GM12878 (cell line): ENCODE measurements around the gene EPAS1. TPM values are rescaled to one million over a fixed set of nuclear protein-coding genes. Genes with fewer than 3 reads are reported as not detected.

Source experiments
- ATAC-seq: fragments of 200-7000 bp; cut with Tn5 transposase; 3 replicates; pipeline ENCODE4 v1.9.1; 2020; ENCODE audit warnings: mild to moderate bottlenecking, moderate library complexity
- BruUV-seq: library from RNA; stranded (reverse); fragments of 400-500 nt; replicated peaks from 2 replicates; lab custom pipeline; 2021; lab: Mats Ljungman, UMichigan
- CTCF ChIA-PET: fragments of 300-600 bp; sonication (Branson Sonifier 250); formaldehyde crosslinking; extraction: SDS; loops from one replicate; lab custom pipeline; 2021; ENCODE audit warnings: inconsistent platforms; lab: Yijun Ruan, JAX
- POLR2A ChIA-PET: fragments of 350-600 bp; formaldehyde crosslinking; extraction: SDS; loops from one replicate; lab custom pipeline; 2021; ENCODE audit warnings: inconsistent platforms; lab: Charles Lee
- RAD21 ChIA-PET: fragments of 300-600 bp; sonication (Branson Sonifier 250); formaldehyde crosslinking; loops from one replicate; lab custom pipeline; 2023; ENCODE audit warnings: antibody characterized with exemption; ENCODE audit not compliant: unreplicated experiment; lab: Charles Lee
- SMC1A ChIA-PET: fragments of 300-600 bp; sonication (Branson Sonifier 250); formaldehyde crosslinking; loops from one replicate; lab custom pipeline; 2023; ENCODE audit not compliant: unreplicated experiment, uncharacterized antibody; lab: Charles Lee
- DNase-seq: peaks from one replicate; pipeline ENCODE4 v3.0.0-alpha.2; 2011; ENCODE audit warnings: low read depth, low spot score
- FAIRE-seq: peaks from 3 replicates; lab custom pipeline; 2011; peaks lifted over from hg19 to GRCh38; lab: Jason Lieb, UNC
- H2AFZ ChIP-seq: 2 replicates; pipeline ENCODE4 v1.6.0; 2011; ENCODE audit warnings: low read depth, low read length, control low read depth; ENCODE audit not compliant: control insufficient read depth
- H3K27ac ChIP-seq: 2 replicates; pipeline ENCODE4 v1.5.1; 2011; ENCODE audit warnings: control low read depth; ENCODE audit not compliant: control insufficient read depth, insufficient read depth
- H3K27me3 ChIP-seq, 2 experiments: replicated peaks in 1 of 2; 2 replicates each; pipeline versions ENCODE4 v1.6.0 to v1.6.1; 2011; ENCODE audit warnings: low read length in 1 of 2; ENCODE audit not compliant: control insufficient read depth in 2 of 2, insufficient read depth in 2 of 2
- H3K36me3 ChIP-seq, 2 experiments: 2 replicates each; pipeline ENCODE4 v1.5.1; 2011; ENCODE audit warnings: low read length in 1 of 2; ENCODE audit not compliant: control insufficient read depth in 2 of 2, insufficient read depth in 2 of 2
- H3K4me1 ChIP-seq: 2 replicates; pipeline ENCODE4 v1.6.1; 2011; ENCODE audit warnings: mild to moderate bottlenecking, low read length, moderate library complexity, mixed read lengths; ENCODE audit not compliant: control insufficient read depth, insufficient read depth
- H3K4me2 ChIP-seq: 2 replicates; pipeline ENCODE4 v1.6.0; 2011; ENCODE audit warnings: control low read depth; ENCODE audit not compliant: control insufficient read depth, insufficient read depth
- H3K4me3 ChIP-seq: fragments of 200-600 bp; sonication (generic); 2 replicates; pipeline ENCODE4 v1.5.1; 2016
- H3K79me2 ChIP-seq: 2 replicates; pipeline ENCODE4 v1.6.0; 2011; ENCODE audit warnings: low read length; ENCODE audit not compliant: control insufficient read depth, insufficient read depth
- H3K9ac ChIP-seq: 2 replicates; pipeline ENCODE4 v1.8.0; 2011; ENCODE audit warnings: low read length, control low read depth, mixed read lengths; ENCODE audit not compliant: control insufficient read depth, insufficient read depth
- H3K9me3 ChIP-seq: replicated peaks from 3 replicates; pipeline ENCODE4 v1.5.1; 2011; ENCODE audit warnings: mild to moderate bottlenecking, low read length; ENCODE audit not compliant: control insufficient read depth, insufficient read depth
- H4K20me1 ChIP-seq: 2 replicates; pipeline ENCODE4 v1.6.0; 2011; ENCODE audit not compliant: control insufficient read depth, insufficient read depth
- BCLAF1 ChIP-seq: fragments of 450-650 bp; IDR thresholded peaks from 2 replicates; pipeline ENCODE4 v1.6.1; 2017; ENCODE audit warnings: antibody characterized with exemption, mild to moderate bottlenecking, moderate library complexity
- CREB1 ChIP-seq: IDR thresholded peaks from 2 replicates; pipeline ENCODE4 v1.6.1; 2012; ENCODE audit warnings: low read depth, mild to moderate bottlenecking, inconsistent platforms
- POLR2A ChIP-seq: IDR thresholded peaks from 2 replicates; pipeline ENCODE4 v1.6.1; 2011; ENCODE audit warnings: low read depth, mild to moderate bottlenecking, low read length
- RFX5 ChIP-seq: IDR thresholded peaks from 2 replicates; pipeline ENCODE4 v1.6.1; 2011; ENCODE audit warnings: low read depth, low read length, improper control_type of control experiment
- SPI1 ChIP-seq: IDR thresholded peaks from 2 replicates; pipeline ENCODE4 v1.6.1; 2011; ENCODE audit warnings: low read depth, mild to moderate bottlenecking, low read length, moderate library complexity, borderline replicate concordance; ENCODE audit not compliant: insufficient read depth
- TCF12 ChIP-seq: IDR thresholded peaks from 2 replicates; pipeline ENCODE4 v1.6.1; 2011; ENCODE audit warnings: low read depth, mild to moderate bottlenecking, low read length
- whole genome bisulfite sequencing: methylation state at CpG from one replicate; pipeline ENCODE4 v1.1.6; 2016; ENCODE audit warnings: low lambda C conversion rate; ENCODE audit not compliant: insufficient replicate concordance, insufficient coverage; ENCODE audit errors: missing lambda C conversion rate; 5-methylcytosine and 5-hydroxymethylcytosine counted together
- in situ Hi-C: fragments of 300-500 bp; cut with MboI; formaldehyde crosslinking; loops from 9 replicates; pipeline ENCODE4 v1.14.3; 2018; ENCODE audit warnings: mixed read lengths
- intact Hi-C: fragments of 100-400 bp; cut with micrococcal nuclease; formaldehyde crosslinking; loops from one replicate; pipeline ENCODE4 v1.14.2; 2022; ENCODE audit not compliant: unreplicated experiment
- polyA plus RNA-seq, 11 experiments: library from polyadenylated mRNA; depleted of rRNA in 4 of 11; unstranded in 6 of 11; stranded (reverse) in 5 of 11; fragments of >200 nt; fragmentation: Nextera tagmentation in 4 of 11; fragmentation: Illumina TruSeq in 1 of 11; extraction: Ambion mirVana in 4 of 11; extraction: Trizol in 1 of 11; gene quantifications; 1 replicate in 1 of 11; 2 replicates in 10 of 11; pipeline versions ENCODE4 v1.2.1 to v1.2.3, GENCODE V29; 2011 to 2016; ENCODE audit warnings: inconsistent platforms in 2 of 11, missing spikeins in 2 of 11, low read depth in 1 of 11
- total RNA-seq, 4 experiments: library from RNA; depleted of rRNA in 3 of 4; stranded (reverse); fragments of >200 nt in 3 of 4; fragmentation: Illumina TruSeq in 1 of 4; extraction: Trizol in 1 of 4; gene quantifications; 2 replicates each; pipeline versions ENCODE4 v1.2.1 to v1.2.3, GENCODE V29; 2013 to 2021

Gene EPAS1
- total and polyA plus RNA-seq, 10 of the 15 experiments (the other 5 are each of a cell fraction or from before 2014, with no cell fraction given), result 0.11 to 22.0 (median 1.3) TPM; not detected in 1

GRCh38 chr2:46256563-46257142 lies 40.6 kb upstream of the EPAS1 start:
- 46% methylated on average over 5 of the region's 5 CpGs for WGBS
- Histone ChIP-seq H3K27ac (no peak overlapping the region), H3K36me3 (no peaks in the 10 kb centered on the region), H3K9me3 (no peaks in the 10 kb centered on the region), H3K4me2 (no peak overlapping the region), H4K20me1 (no peaks in the 10 kb centered on the region), H3K79me2 (no peaks in the 10 kb centered on the region), H3K9ac (no peak overlapping the region), H3K4me3 (no peak overlapping the region), H3K4me1 (no peaks in the 10 kb centered on the region), H2AFZ (no peak overlapping the region), H3K27me3 (no peaks in the 10 kb centered on the region)
- TF ChIP-seq SPI1 (peak; percentile 16; the same call in 1 of the 2 replicates), CREB1 (no peak), RFX5 (no peak), POLR2A (no peak), TCF12 (no peak), BCLAF1 (no peak)
- in situ Hi-C loops (no loop called here), intact Hi-C loops (no loop called here)
- SMC1A ChIA-PET, result interaction anchor here (2.0 kb wide), 1 partner anchor 10 kb away, joined by 5 read pairs; no protein-coding TSS in a partner anchor
- POLR2A ChIA-PET, result interaction anchor here (1.6 kb wide), 1 partner anchor 11 kb away, joined by 3 read pairs; no protein-coding TSS in a partner anchor
- no peak for ATAC-seq
- DNase-seq, result no peak
- BruUV-seq, result no TSS peak
- RAD21 ChIA-PET, result interaction anchor here (1.0 kb wide), 1 partner anchor 10 kb away, joined by 3 read pairs; no protein-coding TSS in a partner anchor
- CTCF ChIA-PET, result no interaction called here
- FAIRE-seq, result no peak
